HCT116 (cell line): Measurements from ENCODE around the gene HDX. TPM values are rescaled to one million over a fixed set of nuclear protein-coding genes. Genes with fewer than 3 reads are reported as not detected.

Experiments
- ATAC-seq: fragments of 200-7000 bp; cut with Tn5 transposase; 2 replicates; pipeline ENCODE4 v1.9.1; 2020; ENCODE audit warnings: mild to moderate bottlenecking, moderate library complexity
- BruUV-seq: library from RNA; stranded (reverse); fragments of 400-500 nt; replicated peaks from 2 replicates; lab custom pipeline; 2021; lab: Mats Ljungman, UMichigan
- CTCF ChIA-PET: fragments of 300-600 bp; sonication (Branson Sonifier 250); formaldehyde crosslinking; loops from one replicate; lab custom pipeline; 2021; ENCODE audit warnings: antibody characterized with exemption; lab: Charles Lee
- POLR2A ChIA-PET: fragments of 300-600, 350-600 bp; sonication (Branson Sonifier 250); formaldehyde crosslinking; loops from one replicate; lab custom pipeline; 2021; ENCODE audit warnings: antibody characterized with exemption; lab: Charles Lee
- RAD21 ChIA-PET, 2 experiments: fragments of 300-600 bp; sonication (Branson Sonifier 250); formaldehyde crosslinking; loops; one replicate each; lab custom pipeline; 2023; ENCODE audit warnings: low total read pairs in 2 of 2; ENCODE audit not compliant: uncharacterized antibody in 2 of 2, unreplicated experiment in 2 of 2, low non-redundant PET in 1 of 2; lab: Charles Lee
- DNase-seq: peaks from one replicate; pipeline ENCODE4 v3.0.0-alpha.2; 2010; ENCODE audit warnings: low read depth, low spot score
- H2AFZ ChIP-seq: fragments of 200-600 bp; shearing (Covaris generic), sonication (generic); 2 replicates; pipeline ENCODE4 v1.6.1; 2017; ENCODE audit warnings: low read depth, mixed run types, mixed read lengths, antibody characterized with exemption, low read length; ENCODE audit not compliant: poor library complexity, severe bottlenecking
- H3K27ac ChIP-seq: 2 replicates; pipeline ENCODE4 v1.5.1; 2012; ENCODE audit warnings: low read depth, low read length
- H3K27me3 ChIP-seq: fragments of 200-600 bp; sonication (generic); 2 replicates; pipeline ENCODE4 v1.6.1; 2016; ENCODE audit warnings: mixed run types, low read length, mixed read lengths; ENCODE audit not compliant: insufficient read depth
- H3K36me3 ChIP-seq, 2 experiments: fragments of 200-500 bp in 1 of 2; fragments of 200-600 bp in 1 of 2; sonication (Bioruptor generic) in 1 of 2; sonication (generic) in 1 of 2; 2 replicates each; pipeline versions ENCODE4 v1.5.1 to v1.6.1; 2014 to 2016; ENCODE audit warnings: low read length in 2 of 2, inconsistent platforms in 1 of 2, mixed read lengths in 1 of 2, mixed run types in 1 of 2; ENCODE audit not compliant: insufficient read depth in 2 of 2, control insufficient read depth in 1 of 2
- H3K4me1 ChIP-seq, 2 experiments: fragments of 200-600 bp in 1 of 2; sonication (generic) in 1 of 2; 2 replicates each; pipeline versions ENCODE4 v1.5.1 to v1.6.1; 2012 to 2017; ENCODE audit warnings: low read length in 2 of 2, inconsistent platforms in 1 of 2, mild to moderate bottlenecking in 1 of 2, mixed read lengths in 1 of 2, mixed run types in 1 of 2, moderate library complexity in 1 of 2; ENCODE audit not compliant: insufficient read depth in 2 of 2, control insufficient read depth in 1 of 2
- H3K4me2 ChIP-seq: fragments of 200-600 bp; sonication (generic); 2 replicates; pipeline ENCODE4 v1.6.1; 2017; ENCODE audit warnings: mixed run types, low read length, mixed read lengths
- H3K4me3 ChIP-seq, 2 experiments: fragments of 200-600 bp in 1 of 2; sonication (generic) in 1 of 2; replicated peaks in 1 of 2; 2 replicates each; pipeline ENCODE4 v1.5.1; 2011 to 2016; ENCODE audit warnings: low read length in 2 of 2, control low read depth in 1 of 2, low read depth in 1 of 2, mild to moderate bottlenecking in 1 of 2, mixed read lengths in 1 of 2, mixed run types in 1 of 2
- H3K79me2 ChIP-seq: fragments of 200-600 bp; sonication (generic); 2 replicates; pipeline ENCODE4 v1.6.1; 2017; ENCODE audit warnings: mild to moderate bottlenecking, mixed run types, low read length, moderate library complexity, mixed read lengths; ENCODE audit not compliant: insufficient read depth
- H3K9ac ChIP-seq: fragments of 200-600 bp; sonication (generic); 2 replicates; pipeline ENCODE4 v1.6.1; 2016; ENCODE audit warnings: low read length, mixed read lengths
- H3K9me2 ChIP-seq: fragments of 200-600 bp; sonication (generic), shearing (Covaris generic); 2 replicates; pipeline ENCODE4 v1.6.1; 2017; ENCODE audit warnings: mixed run types, mild to moderate bottlenecking, moderate library complexity; ENCODE audit not compliant: insufficient read depth
- H3K9me3 ChIP-seq, 2 experiments: fragments of 200-500 bp in 1 of 2; fragments of 200-600 bp in 1 of 2; sonication (Bioruptor generic) in 1 of 2; sonication (generic) in 1 of 2; 2 replicates each; pipeline ENCODE4 v1.6.1; 2014 to 2017; ENCODE audit warnings: low read length in 2 of 2, mixed read lengths in 2 of 2, inconsistent platforms in 1 of 2, low read depth in 1 of 2, mild to moderate bottlenecking in 1 of 2, mixed run types in 1 of 2, moderate library complexity in 1 of 2; ENCODE audit not compliant: control insufficient read depth in 1 of 2, insufficient read depth in 1 of 2
- H4K20me1 ChIP-seq: fragments of 200-600 bp; sonication (generic), shearing (Covaris generic); 2 replicates; pipeline ENCODE4 v1.6.1; 2017; ENCODE audit warnings: mixed run types, mild to moderate bottlenecking, moderate library complexity; ENCODE audit not compliant: insufficient read depth
- CEBPB ChIP-seq: IDR thresholded peaks from 2 replicates; pipeline ENCODE4 v1.6.1; 2012; ENCODE audit warnings: low read depth
- EGR1 ChIP-seq: IDR thresholded peaks from 2 replicates; pipeline ENCODE4 v1.6.1; 2012; ENCODE audit warnings: low read depth
- JUND ChIP-seq: IDR thresholded peaks from 2 replicates; pipeline ENCODE4 v1.6.1; 2012
- MAX ChIP-seq: IDR thresholded peaks from 2 replicates; pipeline ENCODE4 v1.6.1; 2012
- POLR2AphosphoS5 ChIP-seq: IDR thresholded peaks from 2 replicates; pipeline ENCODE4 v1.6.1; 2011; ENCODE audit warnings: mild to moderate bottlenecking, low read depth, low read length, moderate library complexity
- RAD21 ChIP-seq: IDR thresholded peaks from 2 replicates; pipeline ENCODE4 v1.6.1; 2012; ENCODE audit warnings: low read depth, mild to moderate bottlenecking
- SP1 ChIP-seq: IDR thresholded peaks from 2 replicates; pipeline ENCODE4 v1.6.1; 2012; ENCODE audit warnings: low read depth
- SRF ChIP-seq: IDR thresholded peaks from 2 replicates; pipeline ENCODE4 v1.6.1; 2012; ENCODE audit warnings: low read depth
- ZBTB33 ChIP-seq: IDR thresholded peaks from 2 replicates; pipeline ENCODE4 v1.6.1; 2011; ENCODE audit warnings: mild to moderate bottlenecking, low read length, moderate library complexity; ENCODE audit not compliant: insufficient replicate concordance; ENCODE audit errors: extremely low read depth
- intact Hi-C: fragments of 100-400 bp; cut with micrococcal nuclease; formaldehyde crosslinking; loops from 2 replicates; pipeline ENCODE4 v1.10.0; 2022
- total RNA-seq: library from RNA; stranded (reverse); gene quantifications from one replicate; pipeline ENCODE4 v1.2.1, GENCODE V29; 2021; ENCODE audit not compliant: unreplicated experiment

Gene HDX
- total RNA-seq, 1 experiment from 2014 or later: not detected

DNA sequence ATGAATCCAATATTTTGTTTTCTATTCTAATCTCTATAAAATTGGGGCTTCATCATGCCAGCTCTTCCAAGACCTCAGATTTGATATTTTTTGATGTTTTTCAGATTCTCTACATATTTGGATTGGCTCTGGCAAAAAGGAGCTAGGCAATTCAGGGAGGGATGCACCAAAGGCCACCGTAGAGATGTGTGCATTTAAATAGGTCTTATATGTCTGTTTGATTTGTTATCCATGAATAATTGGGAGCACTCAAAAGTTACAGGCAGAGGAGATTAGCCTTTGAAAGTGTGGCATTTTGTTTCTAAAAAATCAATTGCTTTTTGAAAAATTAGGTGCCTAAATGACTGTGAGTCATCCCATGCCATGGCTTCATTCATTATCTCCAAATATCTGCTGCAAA is 167.1 kb downstream of the HDX start:
- no peak overlapping the region for H3K9ac ChIP-seq
- BruUV-seq: no TSS peak
- H2AFZ ChIP-seq: no peak overlapping the region
- no peak for TF ChIP-seq JUND
- no peak for TF ChIP-seq SRF
- TF ChIP-seq CEBPB: no peak
- TF ChIP-seq SP1: no peak
- no peak for TF ChIP-seq MAX
- no peak for TF ChIP-seq POLR2AphosphoS5
- TF ChIP-seq RAD21: no peak
- no peak for TF ChIP-seq EGR1
- no peaks in the 10 kb centered on the region for H3K4me1 ChIP-seq
- ChIA-PET RAD21 (no interaction called here), CTCF (no interaction called here), POLR2A (no interaction called here)
- intact Hi-C loops: no loop called here
- H3K27me3 ChIP-seq: no peaks in the 10 kb centered on the region
- no peak for ATAC-seq
- H3K27ac ChIP-seq: no peak overlapping the region
- no peaks in the 10 kb centered on the region for H4K20me1 ChIP-seq
- no peak for DNase-seq
- H3K36me3 ChIP-seq: no peaks in the 10 kb centered on the region
- H3K79me2 ChIP-seq: no peaks in the 10 kb centered on the region
- H3K9me2 ChIP-seq: no peaks in the 10 kb centered on the region
- no peak overlapping the region for H3K4me3 ChIP-seq
- no peaks in the 10 kb centered on the region for H3K9me3 ChIP-seq
- H3K4me2 ChIP-seq: no peak overlapping the region

DNA sequence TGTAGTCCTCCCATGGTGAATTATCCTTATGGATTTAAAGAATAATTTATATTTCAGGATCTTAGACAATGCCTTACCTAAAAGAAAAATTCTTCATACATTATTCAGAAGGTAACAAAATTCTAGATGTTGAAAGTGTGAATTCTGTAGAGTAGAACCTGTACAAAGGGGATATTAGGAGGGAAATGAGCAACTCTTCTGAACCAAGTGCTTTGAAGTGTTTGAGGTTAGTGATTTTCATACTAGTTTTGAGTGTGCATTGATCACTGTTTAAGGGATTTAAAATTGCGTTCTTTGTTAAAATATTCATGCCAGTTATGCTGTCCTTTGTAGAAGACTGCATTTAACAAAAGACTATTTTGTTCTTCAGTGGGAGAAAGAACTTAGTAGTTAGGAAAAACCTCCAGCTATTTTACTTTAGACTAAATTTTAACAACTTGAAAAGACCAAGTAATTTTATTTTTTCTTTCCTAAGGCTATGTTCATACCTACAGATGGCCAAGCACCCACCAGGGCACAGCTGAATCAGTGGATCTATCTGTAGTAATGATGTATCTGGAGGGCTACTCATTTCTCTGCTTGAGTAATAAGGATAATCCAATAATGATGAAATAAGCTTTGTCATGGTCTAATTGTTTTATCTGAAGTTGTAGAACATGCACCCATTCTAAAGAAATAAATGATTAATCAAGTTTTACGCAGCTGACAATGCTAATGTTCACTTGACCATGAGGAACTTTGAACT is 180.0 kb downstream of the HDX start:
- no peaks in the 10 kb centered on the region for H4K20me1 ChIP-seq
- no peaks in the 10 kb centered on the region for H3K79me2 ChIP-seq
- H3K4me1 ChIP-seq: no peaks in the 10 kb centered on the region
- H3K4me3 ChIP-seq: no peak overlapping the region
- no peak for TF ChIP-seq ZBTB33
- no peaks in the 10 kb centered on the region for H3K9me3 ChIP-seq
- ATAC-seq: no peak
- CTCF ChIA-PET: no interaction called here
- POLR2A ChIA-PET: no interaction called here
- H3K36me3 ChIP-seq: no peaks in the 10 kb centered on the region
- H2AFZ ChIP-seq: no peak overlapping the region
- H3K27me3 ChIP-seq: no peaks in the 10 kb centered on the region
- BruUV-seq: no TSS peak
- H3K9ac ChIP-seq: no peak overlapping the region
- H3K27ac ChIP-seq: no peak overlapping the region
- RAD21 ChIA-PET: no interaction called here
- H3K9me2 ChIP-seq: no peaks in the 10 kb centered on the region
- intact Hi-C loops: no loop called here
- no peak for DNase-seq
- H3K4me2 ChIP-seq: no peak overlapping the region
